BE2C (cell line): Measurements from ENCODE around the gene VPS26C.
"Not testable (repeated sequence)": the region's sequence is repeated elsewhere in the genome, so short reads cannot be mapped to it uniquely, and the experiment has no call there.

Source experiments
- DNase-seq: peaks from one replicate; pipeline ENCODE4 v3.0.0-alpha.2; 2020
- H3K27me3 ChIP-seq: fragments of 250-450 bp; sonication (Bioruptor Pico); 2 replicates; pipeline ENCODE4 v1.5.1; 2020; ENCODE audit warnings: mild to moderate bottlenecking
- H3K36me3 ChIP-seq: fragments of 250-450 bp; sonication (Bioruptor Pico); 2 replicates; pipeline ENCODE4 v1.5.1; 2020; ENCODE audit warnings: mild to moderate bottlenecking
- H3K4me1 ChIP-seq: fragments of 250-450 bp; sonication (Bioruptor Pico); 2 replicates; pipeline ENCODE4 v1.5.1; 2020
- H3K4me3 ChIP-seq: 2 replicates; pipeline ENCODE4 v1.5.1; 2011; ENCODE audit warnings: low read depth, low read length
- H3K9me3 ChIP-seq: fragments of 250-450 bp; sonication (Bioruptor Pico); 2 replicates; pipeline ENCODE4 v1.5.1; 2020
- CTCF ChIP-seq: IDR thresholded peaks from 2 replicates; pipeline ENCODE4 v1.5.1; 2012; ENCODE audit warnings: mild to moderate bottlenecking, low read depth, low read length

Gene VPS26C

GRCh38 chr21:37292041-37292440 lies 24.9 kb upstream of the VPS26C start:
- no peak overlapping the region for H3K4me3 ChIP-seq
- H3K4me1 ChIP-seq, result no peaks in the 10 kb centered on the region
- H3K27me3 ChIP-seq, result no peaks in the 10 kb centered on the region
- no peak for TF ChIP-seq CTCF
- no peaks in the 10 kb centered on the region for H3K36me3 ChIP-seq
- DNase-seq, result no peak
- no peaks in the 10 kb centered on the region for H3K9me3 ChIP-seq

- not testable (repeated sequence) for H3K36me3 ChIP-seq, H3K4me3 ChIP-seq, DNase-seq, H3K9me3 ChIP-seq, H3K27me3 ChIP-seq, H3K4me1 ChIP-seq
These were observed 16.1 kb upstream of the VPS26C start for GRCh38 chr21:37283191-37283710.

- H3K9me3 ChIP-seq, H3K36me3 ChIP-seq, DNase-seq, H3K4me1 ChIP-seq, H3K4me3 ChIP-seq, H3K27me3 ChIP-seq: not testable (repeated sequence)
These were observed 15.5 kb upstream of the VPS26C start for GRCh38 chr21:37282602-37283001.

- Histone ChIP-seq H3K9me3 (no peaks in the 10 kb centered on the region), H3K36me3 (no peaks in the 10 kb centered on the region), H3K4me1 (no peaks in the 10 kb centered on the region), H3K4me3 (no peak overlapping the region), H3K27me3 (no peaks in the 10 kb centered on the region)
- DNase-seq, result no peak
- no peak for TF ChIP-seq CTCF
These were observed 14.9 kb upstream of the VPS26C start for GRCh38 chr21:37281993-37282392.

- Histone ChIP-seq H3K36me3 (no peaks in the 10 kb centered on the region), H3K4me1 (no peaks in the 10 kb centered on the region), H3K27me3 (no peaks in the 10 kb centered on the region), H3K9me3 (no peaks in the 10 kb centered on the region), H3K4me3 (no peak overlapping the region)
- no peak for DNase-seq
- TF ChIP-seq CTCF, result no peak
These were observed 14.4 kb upstream of the VPS26C start for GRCh38 chr21:37281579-37281978.

GRCh38 chr21:37279271-37279670 lies 12.1 kb upstream of the VPS26C start:
- not testable (repeated sequence) for H3K4me3 ChIP-seq, DNase-seq

GRCh38 chr21:37278199-37278598 lies 11.1 kb upstream of the VPS26C start:
- Histone ChIP-seq H3K27me3 (no peaks in the 10 kb centered on the region), H3K36me3 (no peaks in the 10 kb centered on the region), H3K9me3 (no peaks in the 10 kb centered on the region), H3K4me1 (no peaks in the 10 kb centered on the region), H3K4me3 (no peak overlapping the region)
- no peak for DNase-seq
- no peak for TF ChIP-seq CTCF

More at GRCh38 chr21:37279271-37279670, 12.1 kb upstream of the VPS26C start:
- H3K9me3 ChIP-seq, H3K27me3 ChIP-seq, H3K36me3 ChIP-seq, H3K4me1 ChIP-seq: not testable (repeated sequence)

GRCh38 chr21:37276377-37276776 lies 9.2 kb upstream of the VPS26C start:
- Histone ChIP-seq H3K4me3 (no peak overlapping the region), H3K9me3 (no peaks in the 10 kb centered on the region), H3K36me3 (no peaks in the 10 kb centered on the region), H3K27me3 (no peaks in the 10 kb centered on the region), H3K4me1 (no peaks in the 10 kb centered on the region)
- no peak for DNase-seq
- TF ChIP-seq CTCF, result no peak
